SK-N-SH (cell line): Measurements from ENCODE around the gene PDK1. TPM values are rescaled to one million over a fixed set of nuclear protein-coding genes. Genes with fewer than 3 reads are reported as not detected.

ENCODE experiments used
- CTCF ChIA-PET: fragments of 300-600, 350-600 bp; formaldehyde crosslinking; extraction: SDS; loops from one replicate; lab custom pipeline; 2021; lab: Yijun Ruan, JAX
- POLR2A ChIA-PET: fragments of 350-600 bp; sonication (Branson Sonifier 250); formaldehyde crosslinking; extraction: SDS; loops from one replicate; lab custom pipeline; 2020; ENCODE audit warnings: antibody characterized with exemption, inconsistent platforms; lab: Yijun Ruan, JAX
- DNase-seq: peaks from one replicate; pipeline ENCODE4 v3.0.0; 2012
- H2AFZ ChIP-seq: fragments of 200-600 bp; sonication (generic); 2 replicates; pipeline ENCODE4 v1.8.1; 2016; ENCODE audit warnings: antibody characterized with exemption, mild to moderate bottlenecking, low read depth
- H3F3A ChIP-seq: fragments of 200-600 bp; sonication (generic); replicated peaks from 2 replicates; pipeline ENCODE3; 2016; ENCODE audit warnings: antibody characterized with exemption, mild to moderate bottlenecking; ENCODE audit not compliant: insufficient read depth
- H3K27ac ChIP-seq, 2 experiments: fragments of 200-500 bp in 1 of 2; fragments of 200-600 bp in 1 of 2; sonication (Bioruptor generic) in 1 of 2; sonication (generic), shearing (Covaris generic) in 1 of 2; 2 replicates each; pipeline versions ENCODE4 v1.5.1 to v1.6.1; 2014 to 2016; ENCODE audit warnings: low read depth in 2 of 2, inconsistent platforms in 1 of 2, low read length in 1 of 2, mild to moderate bottlenecking in 1 of 2, mixed read lengths in 1 of 2
- H3K27me3 ChIP-seq: fragments of 200-600 bp; sonication (generic), shearing (Covaris generic); 2 replicates; pipeline ENCODE4 v1.6.1; 2016; ENCODE audit warnings: mixed run types; ENCODE audit not compliant: insufficient read depth
- H3K36me3 ChIP-seq, 2 experiments: fragments of 200-500 bp in 1 of 2; fragments of 200-600 bp in 1 of 2; sonication (Bioruptor generic) in 1 of 2; sonication (generic) in 1 of 2; replicated peaks in 1 of 2; 2 replicates each; pipeline versions ENCODE3 to v1.5.1; 2014 to 2016; ENCODE audit warnings: low read length in 1 of 2, mild to moderate bottlenecking in 1 of 2; ENCODE audit not compliant: insufficient read depth in 2 of 2, control insufficient read depth in 1 of 2
- H3K4me1 ChIP-seq, 2 experiments: fragments of 200-500 bp in 1 of 2; fragments of 200-600 bp in 1 of 2; sonication (Bioruptor generic) in 1 of 2; sonication (generic), shearing (Covaris generic) in 1 of 2; 2 replicates each; pipeline versions ENCODE4 v1.5.1 to v1.6.1; 2014 to 2016; ENCODE audit warnings: low read depth in 1 of 2, low read length in 1 of 2, mixed run types in 1 of 2; ENCODE audit not compliant: insufficient read depth in 2 of 2, control insufficient read depth in 1 of 2
- H3K4me2 ChIP-seq: fragments of 200-600 bp; sonication (generic), shearing (Covaris generic); 2 replicates; pipeline ENCODE4 v1.6.1; 2017; ENCODE audit warnings: mixed run types
- H3K4me3 ChIP-seq, 2 experiments: fragments of 200-500 bp in 1 of 2; fragments of 200-600 bp in 1 of 2; sonication (Bioruptor generic) in 1 of 2; sonication (generic), shearing (Covaris generic) in 1 of 2; 2 replicates each; pipeline versions ENCODE4 v1.5.1 to v1.8.1; 2014 to 2016; ENCODE audit warnings: low read depth in 2 of 2, inconsistent platforms in 1 of 2, low read length in 1 of 2, mild to moderate bottlenecking in 1 of 2, mixed read lengths in 1 of 2, moderate library complexity in 1 of 2
- H3K79me2 ChIP-seq: fragments of 200-600 bp; sonication (generic); 2 replicates; pipeline ENCODE4 v1.8.1; 2017; ENCODE audit warnings: mild to moderate bottlenecking; ENCODE audit not compliant: insufficient read depth
- H3K9ac ChIP-seq: fragments of 200-600 bp; sonication (generic); 2 replicates; pipeline ENCODE4 v1.6.1; 2017; ENCODE audit warnings: mixed run types
- H3K9me2 ChIP-seq: fragments of 200-600 bp; sonication (generic); 2 replicates; pipeline ENCODE4 v1.6.1; 2017; ENCODE audit warnings: mixed run types
- H3K9me3 ChIP-seq: fragments of 200-600 bp; sonication (generic); 2 replicates; pipeline ENCODE4 v1.6.1; 2017; ENCODE audit warnings: mixed run types, mild to moderate bottlenecking, moderate library complexity
- H4K20me1 ChIP-seq: fragments of 200-600 bp; sonication (generic); 2 replicates; pipeline ENCODE4 v1.6.1; 2017; ENCODE audit warnings: mild to moderate bottlenecking, mixed run types; ENCODE audit not compliant: insufficient read depth
- CHD2 ChIP-seq: fragments of 150-350 bp; IDR thresholded peaks from 2 replicates; pipeline ENCODE4 v1.6.1; 2018; ENCODE audit warnings: low read length; ENCODE audit not compliant: partially characterized antibody
- CTCF ChIP-seq: fragments of 200-600 bp; sonication (generic); IDR thresholded peaks from 2 replicates; pipeline ENCODE4 v1.6.1; 2017; ENCODE audit warnings: antibody characterized with exemption, mild to moderate bottlenecking, moderate library complexity
- EP300 ChIP-seq, 2 experiments: IDR thresholded peaks; 2 replicates each; pipeline versions ENCODE4 v1.4.0 to v1.6.1; 2012; ENCODE audit warnings: borderline replicate concordance in 1 of 2, low read depth in 1 of 2, low read length in 1 of 2
- FOXM1 ChIP-seq: IDR thresholded peaks from 2 replicates; pipeline ENCODE4 v1.4.0; 2012; ENCODE audit warnings: low read depth, mild to moderate bottlenecking
- JUND ChIP-seq: IDR thresholded peaks from 2 replicates; pipeline ENCODE4 v1.4.0; 2012
- NRF1 ChIP-seq: IDR thresholded peaks from 2 replicates; pipeline ENCODE4 v1.6.1; 2012; ENCODE audit warnings: low read depth, mild to moderate bottlenecking, low read length
- PBX3 ChIP-seq: IDR thresholded peaks from 2 replicates; pipeline ENCODE4; 2012
- RAD21 ChIP-seq: IDR thresholded peaks from 2 replicates; pipeline ENCODE4 v1.6.1; 2012; ENCODE audit warnings: mild to moderate bottlenecking, low read length
- RCOR1 ChIP-seq: fragments of 150-350 bp; IDR thresholded peaks from 2 replicates; pipeline ENCODE4 v1.6.1; 2017; ENCODE audit warnings: antibody characterized with exemption, low read length
- REST ChIP-seq: IDR thresholded peaks from 2 replicates; pipeline ENCODE4 v1.6.1; 2012; ENCODE audit warnings: mild to moderate bottlenecking, low read depth, low read length, moderate library complexity
- RFX5 ChIP-seq: IDR thresholded peaks from 2 replicates; pipeline ENCODE4 v1.6.1; 2012; ENCODE audit warnings: mild to moderate bottlenecking, improper control_type of control experiment, low read length
- TAF1 ChIP-seq: IDR thresholded peaks from 2 replicates; pipeline ENCODE4 v1.6.1; 2012; ENCODE audit warnings: low read depth, mild to moderate bottlenecking, low read length, moderate library complexity, borderline replicate concordance
- USF2 ChIP-seq: fragments of 150-350 bp; IDR thresholded peaks from 2 replicates; pipeline ENCODE4 v1.6.1; 2017; ENCODE audit warnings: antibody characterized with exemption, low read length, low read depth, borderline replicate concordance
- WGBS: methylation state at CpG from one replicate; pipeline ENCODE4 v1.1.6; 2017; ENCODE audit warnings: low lambda C conversion rate; 5-methylcytosine and 5-hydroxymethylcytosine counted together
- polyA plus RNA-seq, 3 experiments: library from polyadenylated mRNA; depleted of rRNA; stranded (reverse); fragments of >200 nt; gene quantifications; 2 replicates each; pipeline ENCODE4 v1.2.3, GENCODE V29; 2012

The PDK1 gene
- polyA plus RNA-seq, 1 of the 3 experiments (the other 2 are of a cell fraction): 5.3 TPM

- ChIA-PET CTCF (interaction anchor here (0.6 kb wide), 1 partner anchor 69 kb away, joined by 3 read pairs; no protein-coding TSS in a partner anchor), POLR2A (no interaction called here)
- WGBS: 83% methylated on average over 6 of the region's 6 CpGs
- no peak for DNase-seq
- Histone ChIP-seq H3K9ac (no peak overlapping the region), H3K9me2 (no peaks in the 10 kb centered on the region), H2AFZ (no peak overlapping the region), H3K4me1 (no peaks in the 10 kb centered on the region), H3K27me3 (no peaks in the 10 kb centered on the region), H3K4me3 (no peak overlapping the region), H3K79me2 (no peaks in the 10 kb centered on the region), H3F3A (peaks cover 5% of the 10 kb centered on the region), H3K4me2 (no peak overlapping the region), H4K20me1 (no peaks in the 10 kb centered on the region), H3K27ac (no peak overlapping the region), H3K36me3 (peaks cover 0 to 27% of the 10 kb centered on the region in 2 experiments), H3K9me3 (peaks cover 6% of the 10 kb centered on the region; the same call in 1 of the 2 replicates)
- TF ChIP-seq RCOR1 (no peak), RAD21 (no peak), FOXM1 (no peak), RFX5 (no peak), CTCF (no peak), NRF1 (no peak), JUND (no peak), CHD2 (no peak), USF2 (no peak), REST (no peak), EP300 (IDR thresholded peaks at IDR 0.05; ENCODE audit: borderline replicate concordance in 1 of 2, low read depth in 1 of 2, low read length in 1 of 2) (no peak), TAF1 (no peak), PBX3 (no peak)
Observed at GRCh38 chr2:172510088-172510487, 45.8 kb upstream of the PDK1 start.
